HEK293 (cell line): ENCODE results near the gene WDTC1.

Source experiments
- GLIS2 ChIP-seq: fragments of 450-650 bp; formaldehyde crosslinking; IDR thresholded peaks from 2 replicates; pipeline ENCODE4 v1.5.1; 2016; ENCODE audit warnings: missing biosample characterization, missing genetic modification characterization
- WT1 ChIP-seq: fragments of 450-650 bp; formaldehyde crosslinking; IDR thresholded peaks from 2 replicates; pipeline ENCODE4 v1.5.1; 2016; ENCODE audit warnings: missing biosample characterization, missing genetic modification characterization
- YY1 ChIP-seq: fragments of 450-650 bp; formaldehyde crosslinking; IDR thresholded peaks from 2 replicates; pipeline ENCODE4 v1.5.1; 2018; ENCODE audit warnings: missing biosample characterization, missing genetic modification characterization
- ZFP3 ChIP-seq: fragments of 450-650 bp; formaldehyde crosslinking; IDR thresholded peaks from 2 replicates; pipeline ENCODE4 v1.5.1; 2016; ENCODE audit warnings: low read depth, missing biosample characterization, missing genetic modification characterization
- ZIC2 ChIP-seq: fragments of 450-650 bp; formaldehyde crosslinking; IDR thresholded peaks from 2 replicates; pipeline ENCODE4 v1.5.1; 2016; ENCODE audit warnings: missing biosample characterization, missing genetic modification characterization
- ZNF223 ChIP-seq: fragments of 450-650 bp; formaldehyde crosslinking; IDR thresholded peaks from 2 replicates; pipeline ENCODE4 v1.5.1; 2016; ENCODE audit warnings: missing biosample characterization, missing genetic modification characterization
- ZNF274 ChIP-seq, 2 experiments: fragments of 200-500 bp in 1 of 2; fragments of 450-650 bp in 1 of 2; sonication (Bioruptor generic) in 1 of 2; formaldehyde crosslinking in 1 of 2; IDR thresholded peaks; 2 replicates each; pipeline versions ENCODE4 v1.5.1 to v1.6.1; 2014 to 2016; ENCODE audit warnings: borderline replicate concordance in 1 of 2, inconsistent platforms in 1 of 2, low read length in 1 of 2, missing biosample characterization in 1 of 2, missing genetic modification characterization in 1 of 2
- ZNF660 ChIP-seq: fragments of 450-650 bp; IDR thresholded peaks from 2 replicates; pipeline ENCODE4 v1.5.1; 2018; ENCODE audit warnings: missing biosample characterization, mild to moderate bottlenecking, missing genetic modification characterization
- ZNF785 ChIP-seq: fragments of 450-650 bp; formaldehyde crosslinking; IDR thresholded peaks from 2 replicates; pipeline ENCODE4 v1.5.1; 2016; ENCODE audit warnings: missing biosample characterization, missing genetic modification characterization
- TF ChIP-seq, protein P1 (sequence below): fragments of 450-650 bp; formaldehyde crosslinking; IDR thresholded peaks from 2 replicates; pipeline ENCODE4 v1.5.1; 2016; ENCODE audit warnings: missing biosample characterization, missing genetic modification characterization
- TF ChIP-seq, protein P2 (sequence below): fragments of 450-650 bp; formaldehyde crosslinking; conservative IDR thresholded peaks from 2 replicates; pipeline ENCODE4 v1.5.1; 2016; ENCODE audit warnings: low read depth, missing biosample characterization, missing genetic modification characterization
- TF ChIP-seq, protein P3 (sequence below): fragments of 450-650 bp; IDR thresholded peaks from 2 replicates; pipeline ENCODE4 v1.5.1; 2018; ENCODE audit warnings: missing biosample characterization, mild to moderate bottlenecking, missing genetic modification characterization
- TF ChIP-seq, protein P4 (sequence below): fragments of 450-650 bp; formaldehyde crosslinking; IDR thresholded peaks from 2 replicates; pipeline ENCODE4 v1.5.1; 2016; ENCODE audit warnings: missing biosample characterization, missing genetic modification characterization
- TF ChIP-seq, protein P5 (sequence below): fragments of 450-650 bp; formaldehyde crosslinking; IDR thresholded peaks from 2 replicates; pipeline ENCODE4 v1.5.1; 2016; ENCODE audit warnings: missing biosample characterization, missing genetic modification characterization, borderline replicate concordance

DNA sequence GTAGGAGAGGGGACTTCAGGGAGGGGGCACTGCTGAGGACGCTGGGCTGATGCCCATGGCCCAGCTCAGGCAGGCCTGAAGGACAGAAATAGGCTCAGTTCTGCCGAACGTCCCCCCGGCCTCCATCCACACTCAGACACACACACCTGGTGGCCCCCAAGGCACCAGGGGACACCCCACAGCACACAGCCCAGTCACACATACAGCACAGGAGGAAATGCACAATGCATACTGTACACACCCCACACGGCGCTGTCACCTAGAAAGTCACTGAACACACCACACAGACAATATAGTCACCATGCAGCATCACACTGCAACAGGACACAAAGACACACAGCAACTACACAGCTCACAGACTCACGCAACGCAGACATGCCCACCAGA lies 108.0 kb downstream of the WDTC1 start:
- TF ChIP-seq, protein P1, sequence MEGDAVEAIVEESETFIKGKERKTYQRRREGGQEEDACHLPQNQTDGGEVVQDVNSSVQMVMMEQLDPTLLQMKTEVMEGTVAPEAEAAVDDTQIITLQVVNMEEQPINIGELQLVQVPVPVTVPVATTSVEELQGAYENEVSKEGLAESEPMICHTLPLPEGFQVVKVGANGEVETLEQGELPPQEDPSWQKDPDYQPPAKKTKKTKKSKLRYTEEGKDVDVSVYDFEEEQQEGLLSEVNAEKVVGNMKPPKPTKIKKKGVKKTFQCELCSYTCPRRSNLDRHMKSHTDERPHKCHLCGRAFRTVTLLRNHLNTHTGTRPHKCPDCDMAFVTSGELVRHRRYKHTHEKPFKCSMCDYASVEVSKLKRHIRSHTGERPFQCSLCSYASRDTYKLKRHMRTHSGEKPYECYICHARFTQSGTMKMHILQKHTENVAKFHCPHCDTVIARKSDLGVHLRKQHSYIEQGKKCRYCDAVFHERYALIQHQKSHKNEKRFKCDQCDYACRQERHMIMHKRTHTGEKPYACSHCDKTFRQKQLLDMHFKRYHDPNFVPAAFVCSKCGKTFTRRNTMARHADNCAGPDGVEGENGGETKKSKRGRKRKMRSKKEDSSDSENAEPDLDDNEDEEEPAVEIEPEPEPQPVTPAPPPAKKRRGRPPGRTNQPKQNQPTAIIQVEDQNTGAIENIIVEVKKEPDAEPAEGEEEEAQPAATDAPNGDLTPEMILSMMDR (tag by site-specific recombination), result no peak
- no peak for TF ChIP-seq ZNF785
- TF ChIP-seq YY1 (tag by site-specific recombination), result no peak
- TF ChIP-seq, protein P2, sequence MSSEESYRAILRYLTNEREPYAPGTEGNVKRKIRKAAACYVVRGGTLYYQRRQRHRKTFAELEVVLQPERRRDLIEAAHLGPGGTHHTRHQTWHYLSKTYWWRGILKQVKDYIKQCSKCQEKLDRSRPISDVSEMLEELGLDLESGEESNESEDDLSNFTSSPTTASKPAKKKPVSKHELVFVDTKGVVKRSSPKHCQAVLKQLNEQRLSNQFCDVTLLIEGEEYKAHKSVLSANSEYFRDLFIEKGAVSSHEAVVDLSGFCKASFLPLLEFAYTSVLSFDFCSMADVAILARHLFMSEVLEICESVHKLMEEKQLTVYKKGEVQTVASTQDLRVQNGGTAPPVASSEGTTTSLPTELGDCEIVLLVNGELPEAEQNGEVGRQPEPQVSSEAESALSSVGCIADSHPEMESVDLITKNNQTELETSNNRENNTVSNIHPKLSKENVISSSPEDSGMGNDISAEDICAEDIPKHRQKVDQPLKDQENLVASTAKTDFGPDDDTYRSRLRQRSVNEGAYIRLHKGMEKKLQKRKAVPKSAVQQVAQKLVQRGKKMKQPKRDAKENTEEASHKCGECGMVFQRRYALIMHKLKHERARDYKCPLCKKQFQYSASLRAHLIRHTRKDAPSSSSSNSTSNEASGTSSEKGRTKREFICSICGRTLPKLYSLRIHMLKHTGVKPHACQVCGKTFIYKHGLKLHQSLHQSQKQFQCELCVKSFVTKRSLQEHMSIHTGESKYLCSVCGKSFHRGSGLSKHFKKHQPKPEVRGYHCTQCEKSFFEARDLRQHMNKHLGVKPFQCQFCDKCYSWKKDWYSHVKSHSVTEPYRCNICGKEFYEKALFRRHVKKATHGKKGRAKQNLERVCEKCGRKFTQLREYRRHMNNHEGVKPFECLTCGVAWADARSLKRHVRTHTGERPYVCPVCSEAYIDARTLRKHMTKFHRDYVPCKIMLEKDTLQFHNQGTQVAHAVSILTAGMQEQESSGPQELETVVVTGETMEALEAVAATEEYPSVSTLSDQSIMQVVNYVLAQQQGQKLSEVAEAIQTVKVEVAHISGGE (tag by site-specific recombination), result no peak
- TF ChIP-seq, protein P3, sequence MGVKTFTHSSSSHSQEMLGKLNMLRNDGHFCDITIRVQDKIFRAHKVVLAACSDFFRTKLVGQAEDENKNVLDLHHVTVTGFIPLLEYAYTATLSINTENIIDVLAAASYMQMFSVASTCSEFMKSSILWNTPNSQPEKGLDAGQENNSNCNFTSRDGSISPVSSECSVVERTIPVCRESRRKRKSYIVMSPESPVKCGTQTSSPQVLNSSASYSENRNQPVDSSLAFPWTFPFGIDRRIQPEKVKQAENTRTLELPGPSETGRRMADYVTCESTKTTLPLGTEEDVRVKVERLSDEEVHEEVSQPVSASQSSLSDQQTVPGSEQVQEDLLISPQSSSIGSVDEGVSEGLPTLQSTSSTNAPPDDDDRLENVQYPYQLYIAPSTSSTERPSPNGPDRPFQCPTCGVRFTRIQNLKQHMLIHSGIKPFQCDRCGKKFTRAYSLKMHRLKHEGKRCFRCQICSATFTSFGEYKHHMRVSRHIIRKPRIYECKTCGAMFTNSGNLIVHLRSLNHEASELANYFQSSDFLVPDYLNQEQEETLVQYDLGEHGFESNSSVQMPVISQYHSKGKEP (tag by site-specific recombination), result no peak
- TF ChIP-seq, protein P4, sequence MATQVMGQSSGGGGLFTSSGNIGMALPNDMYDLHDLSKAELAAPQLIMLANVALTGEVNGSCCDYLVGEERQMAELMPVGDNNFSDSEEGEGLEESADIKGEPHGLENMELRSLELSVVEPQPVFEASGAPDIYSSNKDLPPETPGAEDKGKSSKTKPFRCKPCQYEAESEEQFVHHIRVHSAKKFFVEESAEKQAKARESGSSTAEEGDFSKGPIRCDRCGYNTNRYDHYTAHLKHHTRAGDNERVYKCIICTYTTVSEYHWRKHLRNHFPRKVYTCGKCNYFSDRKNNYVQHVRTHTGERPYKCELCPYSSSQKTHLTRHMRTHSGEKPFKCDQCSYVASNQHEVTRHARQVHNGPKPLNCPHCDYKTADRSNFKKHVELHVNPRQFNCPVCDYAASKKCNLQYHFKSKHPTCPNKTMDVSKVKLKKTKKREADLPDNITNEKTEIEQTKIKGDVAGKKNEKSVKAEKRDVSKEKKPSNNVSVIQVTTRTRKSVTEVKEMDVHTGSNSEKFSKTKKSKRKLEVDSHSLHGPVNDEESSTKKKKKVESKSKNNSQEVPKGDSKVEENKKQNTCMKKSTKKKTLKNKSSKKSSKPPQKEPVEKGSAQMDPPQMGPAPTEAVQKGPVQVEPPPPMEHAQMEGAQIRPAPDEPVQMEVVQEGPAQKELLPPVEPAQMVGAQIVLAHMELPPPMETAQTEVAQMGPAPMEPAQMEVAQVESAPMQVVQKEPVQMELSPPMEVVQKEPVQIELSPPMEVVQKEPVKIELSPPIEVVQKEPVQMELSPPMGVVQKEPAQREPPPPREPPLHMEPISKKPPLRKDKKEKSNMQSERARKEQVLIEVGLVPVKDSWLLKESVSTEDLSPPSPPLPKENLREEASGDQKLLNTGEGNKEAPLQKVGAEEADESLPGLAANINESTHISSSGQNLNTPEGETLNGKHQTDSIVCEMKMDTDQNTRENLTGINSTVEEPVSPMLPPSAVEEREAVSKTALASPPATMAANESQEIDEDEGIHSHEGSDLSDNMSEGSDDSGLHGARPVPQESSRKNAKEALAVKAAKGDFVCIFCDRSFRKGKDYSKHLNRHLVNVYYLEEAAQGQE (tag by site-specific recombination), result no peak
- TF ChIP-seq ZNF223, result no peak
- no peak for TF ChIP-seq ZNF274 (IDR thresholded peaks at IDR 0.05; ENCODE audit: low read length)
- TF ChIP-seq ZNF274 (tag by site-specific recombination; IDR thresholded peaks at IDR 0.05; ENCODE audit: borderline replicate concordance), result no peak
- TF ChIP-seq, protein P5, sequence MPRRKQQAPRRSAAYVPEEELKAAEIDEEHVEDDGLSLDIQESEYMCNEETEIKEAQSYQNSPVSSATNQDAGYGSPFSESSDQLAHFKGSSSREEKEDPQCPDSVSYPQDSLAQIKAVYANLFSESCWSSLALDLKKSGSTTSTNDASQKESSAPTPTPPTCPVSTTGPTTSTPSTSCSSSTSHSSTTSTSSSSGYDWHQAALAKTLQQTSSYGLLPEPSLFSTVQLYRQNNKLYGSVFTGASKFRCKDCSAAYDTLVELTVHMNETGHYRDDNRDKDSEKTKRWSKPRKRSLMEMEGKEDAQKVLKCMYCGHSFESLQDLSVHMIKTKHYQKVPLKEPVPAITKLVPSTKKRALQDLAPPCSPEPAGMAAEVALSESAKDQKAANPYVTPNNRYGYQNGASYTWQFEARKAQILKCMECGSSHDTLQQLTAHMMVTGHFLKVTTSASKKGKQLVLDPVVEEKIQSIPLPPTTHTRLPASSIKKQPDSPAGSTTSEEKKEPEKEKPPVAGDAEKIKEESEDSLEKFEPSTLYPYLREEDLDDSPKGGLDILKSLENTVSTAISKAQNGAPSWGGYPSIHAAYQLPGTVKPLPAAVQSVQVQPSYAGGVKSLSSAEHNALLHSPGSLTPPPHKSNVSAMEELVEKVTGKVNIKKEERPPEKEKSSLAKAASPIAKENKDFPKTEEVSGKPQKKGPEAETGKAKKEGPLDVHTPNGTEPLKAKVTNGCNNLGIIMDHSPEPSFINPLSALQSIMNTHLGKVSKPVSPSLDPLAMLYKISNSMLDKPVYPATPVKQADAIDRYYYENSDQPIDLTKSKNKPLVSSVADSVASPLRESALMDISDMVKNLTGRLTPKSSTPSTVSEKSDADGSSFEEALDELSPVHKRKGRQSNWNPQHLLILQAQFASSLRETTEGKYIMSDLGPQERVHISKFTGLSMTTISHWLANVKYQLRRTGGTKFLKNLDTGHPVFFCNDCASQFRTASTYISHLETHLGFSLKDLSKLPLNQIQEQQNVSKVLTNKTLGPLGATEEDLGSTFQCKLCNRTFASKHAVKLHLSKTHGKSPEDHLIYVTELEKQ, result no peak
- no peak for TF ChIP-seq ZFP3 (tag by site-specific recombination)
- TF ChIP-seq GLIS2 (tag by site-specific recombination), result no peak
- TF ChIP-seq ZIC2 (tag by site-specific recombination), result no peak
- TF ChIP-seq WT1 (tag by site-specific recombination), result no peak
- TF ChIP-seq ZNF660 (tag by site-specific recombination), result no peak
